ENCODE results near the gene NPM3.

The NPM3 gene

DNA sequence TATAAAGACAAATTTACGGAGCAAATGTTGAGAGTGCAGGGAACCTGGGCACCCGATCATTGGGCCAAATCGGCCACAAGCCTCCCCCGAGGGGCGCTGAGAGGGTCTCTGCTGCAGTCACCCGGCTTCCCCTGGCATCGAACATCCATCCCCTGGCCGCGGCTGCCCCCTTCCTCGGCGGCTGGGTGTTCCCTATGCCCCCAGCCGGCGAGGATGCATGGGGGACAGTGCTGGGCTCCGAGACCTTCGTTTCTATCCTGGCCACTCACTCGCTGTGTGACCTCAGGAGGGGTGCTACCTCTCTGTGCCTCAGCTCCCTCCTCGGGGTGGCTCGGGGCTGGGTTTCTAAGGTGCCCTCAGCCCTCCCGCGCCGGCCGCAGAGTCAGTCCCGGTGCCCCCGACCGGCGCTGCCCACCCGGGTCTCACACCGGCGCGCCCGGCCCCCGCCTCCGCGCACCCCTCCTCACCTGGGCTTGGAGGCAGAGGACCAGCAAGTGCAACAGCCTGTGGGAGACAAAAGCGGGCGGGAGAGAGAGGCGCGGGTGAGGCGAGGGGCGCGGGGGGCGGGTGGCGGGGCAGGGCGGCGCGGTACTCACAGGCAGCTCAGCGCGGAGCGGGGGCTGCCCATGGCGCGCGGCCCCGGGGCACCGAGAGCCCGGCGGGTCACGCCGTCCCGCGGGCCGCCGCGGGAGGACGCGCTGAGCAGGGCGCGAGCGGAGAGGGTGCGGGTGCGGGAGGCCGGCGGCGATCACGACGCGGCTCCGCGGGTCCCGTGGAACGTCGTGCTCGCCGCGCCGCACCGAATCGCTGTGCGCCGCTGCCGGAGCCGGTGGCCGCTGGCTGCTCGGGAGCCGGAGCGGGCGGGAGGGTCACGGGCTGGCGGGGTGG is 7.7 kb downstream of the NPM3 start, which contains the start of gene FGF8:
Gene FGF8, minus strand, starts transcription at position 842 of the 888 bp plus-strand sequence. Its CDS starts 214 bp downstream, at position 628.
- Mint-ChIP-seq H3K9me3 (no peaks in the 10 kb centered on the region), H3K36me3 (peaks cover 3% of the 10 kb centered on the region), H3K4me1 (peaks cover 30% of the 10 kb centered on the region), H3K27me3 (peaks cover 91% of the 10 kb centered on the region), H3K27ac (no peak within 1 kb of the TSS), H3K4me3 (no peak within 1 kb of the TSS)
- CTCF ChIA-PET = interaction anchor here (1.2 kb wide), 1 partner anchor 173 kb away, joined by 3 read pairs; no protein-coding TSS in a partner anchor
- DNase-seq = no peak

DNA sequence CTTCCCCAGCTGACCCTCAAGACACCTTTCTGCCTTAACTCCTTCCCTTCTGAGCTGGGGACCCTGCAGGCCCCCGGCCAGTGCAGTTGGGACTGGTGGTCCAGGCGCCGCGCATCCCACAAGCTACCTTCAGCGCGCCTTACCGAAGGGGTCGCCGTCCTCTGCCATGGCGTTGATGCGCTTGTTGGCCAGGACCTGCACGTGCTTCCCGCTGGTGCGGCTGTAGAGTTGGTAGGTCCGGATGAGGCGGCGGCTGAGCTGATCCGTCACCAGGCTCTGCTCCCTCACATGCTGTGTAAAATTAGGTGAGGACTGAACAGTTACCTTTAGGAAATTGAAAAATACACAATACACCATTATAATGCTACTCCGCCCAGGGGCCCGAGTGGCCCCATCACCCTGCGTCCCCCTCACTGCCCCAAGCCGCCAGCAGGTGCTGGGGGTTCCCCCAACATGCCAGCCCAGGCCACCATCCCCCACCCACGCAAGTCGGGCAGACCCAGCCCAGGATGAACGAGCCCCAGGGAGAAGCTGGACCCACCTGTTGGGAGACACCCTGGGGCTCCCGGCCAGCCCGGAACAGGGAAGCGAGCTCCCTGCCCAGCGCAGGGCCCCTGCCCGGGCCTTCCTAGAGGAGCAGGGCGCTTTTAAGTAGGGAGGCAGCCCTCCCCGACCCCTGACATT is 8.5 kb downstream of the NPM3 start:
- H3K4me1 Mint-ChIP-seq = peaks cover 23% of the 10 kb centered on the region
- H3K4me3 Mint-ChIP-seq = no peak overlapping the region
- peaks cover 3% of the 10 kb centered on the region for H3K36me3 Mint-ChIP-seq
- CTCF ChIA-PET = interaction anchor here (1.2 to 4.0 kb wide), 2 partner anchors 7 to 172 kb away, joined by 3 to 26 read pairs; partner anchors contain the start of gene NPM3
- H3K9me3 Mint-ChIP-seq = no peaks in the 10 kb centered on the region
- DNase-seq = no peak
- H3K27me3 Mint-ChIP-seq = peaks cover 94% of the 10 kb centered on the region
- H3K27ac Mint-ChIP-seq = no peak overlapping the region

GRCh38 chr10:101773923-101774588 is 9.2 kb downstream of the NPM3 start:
- Mint-ChIP-seq H3K4me1 (peaks cover 17% of the 10 kb centered on the region), H3K27me3 (peaks cover 94% of the 10 kb centered on the region), H3K4me3 (no peak overlapping the region), H3K9me3 (no peaks in the 10 kb centered on the region), H3K36me3 (peaks cover 3% of the 10 kb centered on the region), H3K27ac (no peak overlapping the region)
- CTCF ChIA-PET = interaction anchor here (0.6 to 4.0 kb wide), 5 partner anchors 8 to 553 kb away, joined by 3 to 26 read pairs (median 3); partner anchors contain the start of gene NPM3
- DNase-seq = no peak

- CTCF ChIA-PET = interaction anchor here (0.6 to 4.0 kb wide), 5 partner anchors 9 to 552 kb away, joined by 3 to 26 read pairs (median 3); partner anchors contain the start of gene NPM3
- no peak overlapping the region for H3K27ac Mint-ChIP-seq
- no peaks in the 10 kb centered on the region for H3K9me3 Mint-ChIP-seq
- H3K4me3 Mint-ChIP-seq = no peak overlapping the region
- peaks cover 12% of the 10 kb centered on the region for H3K4me1 Mint-ChIP-seq
- H3K36me3 Mint-ChIP-seq = no peaks in the 10 kb centered on the region
- DNase-seq = no peak
- peaks cover 94% of the 10 kb centered on the region for H3K27me3 Mint-ChIP-seq
Measured at GRCh38 chr10:101772895-101773761, 10.1 kb downstream of the NPM3 start.

- Mint-ChIP-seq H3K27ac (no peak overlapping the region), H3K36me3 (no peaks in the 10 kb centered on the region), H3K27me3 (peaks cover 94% of the 10 kb centered on the region), H3K4me3 (no peak overlapping the region), H3K9me3 (no peaks in the 10 kb centered on the region), H3K4me1 (peaks cover 9% of the 10 kb centered on the region)
- no peak for DNase-seq
- CTCF ChIA-PET = interaction anchor here (0.6 to 4.0 kb wide), 5 partner anchors 10 to 191 kb away, joined by 3 to 26 read pairs (median 3); partner anchors contain the start of gene NPM3
Measured at GRCh38 chr10:101772017-101772894, 11.0 kb downstream of the NPM3 start.

GRCh38 chr10:101771380-101771779 is 11.9 kb downstream of the NPM3 start:
- Mint-ChIP-seq H3K4me1 (peaks cover 6% of the 10 kb centered on the region), H3K27me3 (peaks cover 94% of the 10 kb centered on the region), H3K36me3 (no peaks in the 10 kb centered on the region), H3K27ac (no peak overlapping the region), H3K4me3 (no peak overlapping the region), H3K9me3 (no peaks in the 10 kb centered on the region)
- no peak for DNase-seq
- CTCF ChIA-PET = interaction anchor here (1.2 to 4.0 kb wide), 4 partner anchors 11 to 173 kb away, joined by 3 to 26 read pairs (median 8); partner anchors contain the start of gene NPM3

DNA sequence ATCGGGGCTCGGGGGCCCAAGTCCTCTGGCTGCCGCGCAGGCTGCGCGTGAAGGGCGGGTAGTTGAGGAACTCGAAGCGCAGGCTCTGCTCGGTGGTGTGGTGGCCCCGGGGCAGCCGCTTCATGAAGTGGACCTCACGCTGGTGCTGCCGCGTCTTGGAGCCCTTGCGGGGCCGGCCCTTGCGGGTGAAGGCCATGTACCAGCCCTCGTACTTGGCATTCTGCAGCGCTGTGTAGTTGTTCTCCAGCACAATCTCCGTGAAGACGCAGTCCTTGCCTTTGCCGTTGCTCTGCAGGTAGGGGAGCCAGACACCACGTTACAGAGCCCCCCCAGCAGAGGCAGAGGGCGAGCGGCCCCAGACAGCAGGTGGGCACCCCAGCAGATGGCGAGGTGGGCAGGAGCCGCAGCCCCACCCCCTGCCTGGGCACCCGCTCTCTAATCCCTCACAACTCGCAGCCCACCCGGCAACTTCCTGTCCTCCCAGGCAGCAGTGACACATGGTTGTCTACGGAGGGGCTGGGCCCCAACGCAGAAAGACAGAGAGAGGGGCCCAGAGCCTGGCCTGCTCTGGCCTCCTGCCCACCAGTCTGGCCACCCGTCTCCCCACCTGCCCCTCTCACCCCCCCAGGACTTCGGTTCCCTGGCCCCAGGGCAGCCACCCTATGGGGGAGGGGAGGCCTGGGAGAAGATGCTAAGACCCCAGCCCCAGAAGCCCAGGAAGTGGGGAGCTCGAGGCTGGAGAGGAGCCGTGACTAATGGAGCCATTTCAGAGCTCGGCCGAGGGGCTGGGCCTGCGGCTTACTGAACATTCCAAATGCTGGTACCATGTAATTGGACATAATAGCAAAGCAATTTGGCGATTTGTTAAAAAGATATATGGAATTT is 12.7 kb downstream of the NPM3 start:
- Mint-ChIP-seq H3K9me3 (no peaks in the 10 kb centered on the region), H3K27ac (no peak overlapping the region), H3K27me3 (peaks cover 100% of the 10 kb centered on the region), H3K4me1 (peaks cover 6% of the 10 kb centered on the region), H3K36me3 (no peaks in the 10 kb centered on the region), H3K4me3 (no peak overlapping the region)
- CTCF ChIA-PET = interaction anchor here (3.1 to 4.0 kb wide), 2 partner anchors 11 to 168 kb away, joined by 14 to 26 read pairs; partner anchors contain the start of gene NPM3
- DNase-seq = no peak

- Mint-ChIP-seq H3K4me3 (no peak overlapping the region), H3K27ac (no peak overlapping the region), H3K4me1 (peaks cover 6% of the 10 kb centered on the region), H3K9me3 (no peaks in the 10 kb centered on the region), H3K27me3 (peaks cover 100% of the 10 kb centered on the region), H3K36me3 (no peaks in the 10 kb centered on the region)
- CTCF ChIA-PET = interaction anchor here (0.6 to 2.0 kb wide), 3 partner anchors 10 to 1496 kb away, joined by 3 to 12 read pairs (median 4); no protein-coding TSS in a partner anchor
- no peak for DNase-seq
Measured at GRCh38 chr10:101769541-101770180, 13.6 kb downstream of the NPM3 start.

DNA sequence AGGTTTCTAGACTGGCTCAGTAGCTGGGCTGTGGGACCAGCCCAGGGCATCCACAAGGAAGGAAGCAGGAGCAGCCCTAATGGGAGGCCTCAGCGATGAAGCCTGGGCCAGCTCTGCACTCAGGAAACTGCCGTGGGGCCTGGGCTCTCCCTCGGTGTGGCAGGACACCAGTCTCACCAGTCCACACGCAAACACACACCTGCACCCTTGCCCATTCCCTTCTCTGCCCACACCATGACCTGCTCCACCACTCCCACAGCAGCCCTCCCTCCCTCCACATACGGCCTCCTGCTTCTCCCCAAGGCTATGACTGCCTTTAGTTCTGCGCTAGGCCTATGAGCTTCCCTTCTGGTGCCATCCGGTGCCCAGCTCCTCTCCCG is 14.5 kb downstream of the NPM3 start:
- peaks cover 94% of the 10 kb centered on the region for H3K27me3 Mint-ChIP-seq
- H3K9me3 Mint-ChIP-seq = no peaks in the 10 kb centered on the region
- H3K4me1 Mint-ChIP-seq = peaks cover 2% of the 10 kb centered on the region
- CTCF ChIA-PET = interaction anchor here (1.4 to 2.0 kb wide), 3 partner anchors 11 to 166 kb away, joined by 4 to 12 read pairs (median 6); no protein-coding TSS in a partner anchor
- no peak for DNase-seq
- no peaks in the 10 kb centered on the region for H3K36me3 Mint-ChIP-seq
- H3K4me3 Mint-ChIP-seq = no peak overlapping the region
- H3K27ac Mint-ChIP-seq = no peak overlapping the region

DNA sequence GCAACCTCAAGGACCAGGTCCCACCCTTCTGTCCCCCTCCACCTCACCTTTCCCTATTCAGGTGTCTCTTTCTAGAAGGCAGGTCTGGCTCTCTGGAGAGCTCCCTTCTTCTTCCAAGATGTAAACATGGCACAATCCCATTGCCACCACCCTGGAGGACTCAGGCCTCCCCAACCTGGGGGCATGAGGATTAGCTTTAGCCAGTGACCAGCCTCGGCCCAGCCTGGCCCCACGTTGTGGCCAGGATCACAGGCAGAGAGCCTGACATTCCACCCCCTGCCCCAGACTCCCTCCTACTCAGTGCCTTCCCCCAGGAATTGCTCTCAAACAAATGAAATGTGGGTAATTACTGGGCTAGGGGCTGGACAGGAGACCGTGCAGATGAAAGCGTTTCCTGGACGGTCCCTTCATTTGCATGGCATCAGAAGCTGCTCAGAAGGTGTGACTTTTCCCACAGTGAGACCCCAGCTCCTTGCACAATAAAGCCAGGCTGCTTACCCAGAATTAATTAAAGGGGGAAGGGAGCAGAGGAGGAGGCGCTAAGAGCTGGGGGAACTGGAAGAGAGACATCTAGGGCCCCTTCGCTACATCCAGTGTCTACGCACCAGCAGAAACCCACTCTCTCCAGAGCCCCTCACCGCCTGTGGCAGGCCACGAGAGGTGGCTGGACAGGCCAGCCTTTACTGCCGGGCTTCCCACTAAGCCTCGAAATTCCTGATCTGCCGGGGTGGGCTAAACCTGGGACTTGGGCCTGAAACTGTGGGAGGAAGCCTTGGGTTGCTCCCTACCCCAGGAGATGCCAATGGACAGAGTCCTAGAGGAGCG is 15.1 kb downstream of the NPM3 start:
- no peak overlapping the region for H3K4me3 Mint-ChIP-seq

More for the DNA sequence above, 15.1 kb downstream of the NPM3 start:
- H3K27me3 Mint-ChIP-seq = peaks cover 88% of the 10 kb centered on the region
- no peaks in the 10 kb centered on the region for H3K4me1 Mint-ChIP-seq
- H3K9me3 Mint-ChIP-seq = no peaks in the 10 kb centered on the region
- CTCF ChIA-PET = interaction anchor here (1.4 to 2.0 kb wide), 4 partner anchors 10 to 165 kb away, joined by 3 to 12 read pairs (median 5); no protein-coding TSS in a partner anchor
- H3K36me3 Mint-ChIP-seq = no peaks in the 10 kb centered on the region
- DNase-seq = no peak
- H3K27ac Mint-ChIP-seq = no peak overlapping the region
